Stimulated activated CD4-positive, alpha-beta T cell treated with anti-CD3 and anti-CD28 coated beads, Interleukin-1b, Interleukin-23, amount 100 ng/mL, for 48 hours (primary cell): ENCODE data around the gene DERL2.

Source experiments
- DNase-seq: peaks from one replicate; pipeline ENCODE4 v3.0.0-alpha.2; 2020

The DERL2 gene

DNA sequence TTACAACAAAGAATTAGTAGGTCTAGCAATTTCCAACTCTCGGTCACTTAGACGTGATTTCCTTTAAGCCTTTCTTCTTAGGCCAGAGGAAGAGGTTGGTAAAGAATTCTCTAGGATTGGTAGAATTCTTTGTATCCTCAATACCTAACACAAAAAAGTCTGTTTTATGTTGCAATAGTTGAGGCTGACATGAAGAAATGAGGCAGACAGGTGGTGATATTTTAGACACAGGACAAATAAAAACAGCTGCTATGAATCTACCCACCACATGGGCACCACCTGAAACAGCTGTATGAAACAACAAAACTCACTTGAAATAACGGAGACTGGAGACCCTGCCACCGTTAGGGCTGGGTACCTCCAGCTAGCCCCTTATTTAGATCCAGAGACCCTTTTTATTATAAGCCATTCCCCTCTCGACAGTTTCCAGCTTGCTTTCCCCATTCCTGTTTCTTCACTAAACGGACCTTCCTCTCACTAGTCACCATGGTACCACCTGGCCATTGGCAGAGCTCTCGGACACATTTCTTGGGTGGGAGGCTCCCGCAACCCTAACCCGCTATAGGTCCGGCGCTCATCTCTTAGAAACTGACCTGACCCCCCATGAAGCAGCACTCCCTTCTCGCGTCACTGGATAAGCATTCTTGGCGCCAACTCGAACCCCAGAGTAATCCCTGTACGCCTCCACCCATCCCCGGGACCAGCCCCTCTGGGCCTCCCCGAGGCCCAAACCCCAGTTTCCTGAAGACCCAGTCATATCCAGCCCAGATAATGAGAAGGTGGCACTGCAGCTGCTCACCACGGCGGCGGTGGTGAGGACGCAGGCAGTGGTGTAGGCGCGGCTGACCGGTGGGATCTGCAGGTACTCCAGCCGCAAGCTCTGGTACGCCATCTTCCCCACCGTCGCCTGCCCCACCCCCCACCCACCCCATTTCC, at the start of gene DERL2:
TSS of gene DERL2 (minus strand) at position 909 of the 936 bp plus-strand sequence. CDS start at position 892, 17 bp downstream.
- DNase-seq, result no peak

GRCh38 chr17:5535436-5535835, 49.5 kb upstream of the DERL2 start:
- DNase-seq, result no peak

DNA sequence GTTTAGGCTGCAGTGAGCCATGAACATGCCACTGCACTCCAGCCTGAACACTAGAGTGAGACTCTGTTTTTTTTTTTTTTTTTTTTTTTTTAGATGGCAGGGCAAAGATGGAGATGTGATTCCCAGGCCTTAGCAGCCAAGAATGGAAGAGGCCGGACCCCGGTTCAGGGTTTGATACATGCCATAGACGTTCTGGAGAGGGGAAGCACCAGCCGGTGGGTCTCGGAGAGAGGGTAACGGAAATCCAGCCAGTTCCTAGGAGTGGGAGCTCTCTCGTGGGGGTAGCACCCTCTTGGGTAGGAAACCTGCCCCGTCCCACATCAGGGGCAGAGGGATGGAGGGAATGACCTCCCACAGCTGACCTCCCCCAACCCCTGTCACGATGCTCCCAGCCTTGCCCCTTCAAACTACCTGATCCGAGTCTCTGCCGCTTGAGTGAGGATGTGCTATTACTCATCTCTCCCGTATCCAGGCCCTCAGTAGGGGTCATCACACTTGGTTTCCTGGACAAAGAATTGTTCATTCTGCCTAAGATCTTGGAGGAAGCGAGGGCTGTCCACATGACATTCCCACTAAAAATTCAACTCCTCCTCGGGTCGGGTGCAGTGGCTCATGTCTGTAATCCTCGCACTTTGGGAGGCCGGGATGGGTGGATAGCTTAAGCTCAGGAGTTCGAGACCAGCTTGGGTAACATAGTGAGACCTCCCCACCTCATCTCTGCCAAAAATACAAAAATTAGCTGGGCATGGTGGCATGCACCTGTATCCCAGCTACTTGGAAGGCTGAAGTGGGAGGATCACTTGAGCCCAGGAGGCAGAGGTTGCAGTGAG, 47.7 kb upstream of the DERL2 start:
- no peak for DNase-seq

DNA sequence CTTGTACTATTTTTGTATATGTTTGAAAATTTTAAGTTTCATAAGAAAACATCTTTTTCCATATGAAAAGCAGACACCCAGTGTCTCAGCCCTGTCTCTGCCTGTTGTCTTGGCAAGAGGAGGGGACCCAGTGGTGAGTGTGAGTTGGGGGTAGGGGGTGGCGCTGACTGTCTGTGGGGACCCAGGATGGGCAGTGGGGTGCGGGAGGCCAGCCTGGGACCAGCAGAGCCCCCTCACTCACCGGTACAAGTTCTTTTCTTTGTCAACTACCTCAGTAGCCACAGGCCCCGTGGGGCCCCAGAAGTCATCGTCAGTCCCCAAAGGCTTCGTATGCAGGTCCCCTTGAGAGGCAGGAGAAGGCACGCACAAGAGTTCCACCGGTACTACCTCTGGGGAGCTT, 46.6 kb upstream of the DERL2 start:
- no peak for DNase-seq

GRCh38 chr17:5531085-5531418, 45.1 kb upstream of the DERL2 start:
- no peak for DNase-seq

- DNase-seq, result no peak
Measured at GRCh38 chr17:5530265-5531084, 44.5 kb upstream of the DERL2 start.

- no peak for DNase-seq
Measured at GRCh38 chr17:5527601-5528250, 41.7 kb upstream of the DERL2 start.

- DNase-seq, result peak; percentile 85
Measured at GRCh38 chr17:5526821-5527598, 41.0 kb upstream of the DERL2 start.

DNA sequence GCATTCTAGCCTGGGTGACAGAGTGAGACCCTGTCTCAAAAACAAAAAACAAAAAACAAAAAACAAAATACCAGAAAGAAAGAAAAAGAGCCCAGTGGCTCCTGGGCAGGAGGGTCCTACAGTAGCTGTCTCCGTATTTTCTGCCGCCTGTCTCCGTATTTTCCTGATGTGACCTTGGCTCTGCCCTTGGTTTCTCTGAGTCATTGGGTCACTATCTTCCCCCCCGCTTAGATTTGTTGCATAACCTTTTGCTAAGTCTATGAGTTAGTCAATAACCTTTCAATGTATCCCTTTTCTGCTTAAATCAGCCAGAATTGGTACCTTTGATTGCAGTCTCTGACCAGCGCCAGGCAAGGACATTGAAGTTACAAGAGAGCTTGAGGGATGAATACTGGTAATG, 37.3 kb upstream of the DERL2 start:
- no peak for DNase-seq

- no peak for DNase-seq
Measured at GRCh38 chr17:5522476-5522875, 36.5 kb upstream of the DERL2 start.

DNA sequence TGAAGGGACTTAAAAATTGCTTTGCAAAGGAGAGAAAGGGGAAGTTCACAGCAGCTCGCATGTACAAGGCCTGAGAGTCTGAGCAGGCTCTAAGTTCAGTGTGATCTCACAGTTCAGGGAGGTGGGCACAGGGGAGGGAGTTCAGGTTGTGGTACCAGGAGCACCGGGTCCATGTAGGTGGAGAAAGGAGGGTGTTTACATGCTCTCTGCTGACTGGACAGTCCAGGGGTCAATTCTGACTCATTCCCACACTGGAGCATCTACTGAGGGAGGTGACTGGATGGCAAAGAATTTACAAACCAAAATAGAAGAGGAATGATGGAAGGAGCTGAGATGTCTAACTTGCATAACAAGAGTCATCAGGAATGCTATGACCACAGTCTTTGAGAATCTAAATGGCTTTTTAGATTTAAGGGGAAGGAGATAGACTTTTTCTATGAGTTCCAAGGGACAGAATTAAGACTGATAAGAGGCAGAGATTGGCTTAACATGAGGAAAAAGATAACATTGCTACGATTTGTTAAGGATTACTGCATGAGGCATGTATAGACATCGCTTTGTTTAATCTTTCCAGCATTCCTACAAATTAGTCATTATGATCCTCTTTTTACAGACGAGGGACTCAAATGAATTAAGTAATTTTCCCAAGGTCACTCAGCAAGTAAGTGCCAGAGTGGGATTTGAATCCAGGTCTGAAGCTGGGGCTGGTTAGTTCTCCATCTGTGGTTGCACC, 30.2 kb upstream of the DERL2 start:
- no peak for DNase-seq

GRCh38 chr17:5514976-5515375, 29.0 kb upstream of the DERL2 start:
- DNase-seq, result no peak

GRCh38 chr17:5513628-5514027, 27.6 kb upstream of the DERL2 start:
- no peak for DNase-seq

- no peak for DNase-seq
Measured at GRCh38 chr17:5511401-5512225, 25.6 kb upstream of the DERL2 start.

GRCh38 chr17:5510771-5511170, 24.8 kb upstream of the DERL2 start:
- DNase-seq, result no peak

DNA sequence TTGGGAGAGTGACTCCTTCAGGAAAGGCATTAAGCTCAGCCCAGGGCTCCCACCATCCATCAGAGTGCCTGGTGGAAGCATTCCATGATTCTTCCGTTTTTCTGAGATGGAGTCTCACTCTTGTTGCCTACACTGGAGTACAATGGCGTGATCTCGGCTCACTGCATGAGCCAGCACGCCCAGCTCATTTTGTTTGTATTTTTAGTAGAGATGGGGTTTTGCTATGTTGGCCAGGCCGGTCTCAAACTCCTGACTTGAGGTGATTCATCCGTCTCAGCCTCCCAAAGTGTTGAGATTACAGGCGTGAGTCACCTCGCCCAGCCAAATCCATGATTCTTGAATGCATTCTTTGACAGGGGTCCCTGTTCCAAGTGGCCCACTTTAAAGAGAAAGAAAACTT, 23.5 kb upstream of the DERL2 start:
- DNase-seq, result no peak

DNA sequence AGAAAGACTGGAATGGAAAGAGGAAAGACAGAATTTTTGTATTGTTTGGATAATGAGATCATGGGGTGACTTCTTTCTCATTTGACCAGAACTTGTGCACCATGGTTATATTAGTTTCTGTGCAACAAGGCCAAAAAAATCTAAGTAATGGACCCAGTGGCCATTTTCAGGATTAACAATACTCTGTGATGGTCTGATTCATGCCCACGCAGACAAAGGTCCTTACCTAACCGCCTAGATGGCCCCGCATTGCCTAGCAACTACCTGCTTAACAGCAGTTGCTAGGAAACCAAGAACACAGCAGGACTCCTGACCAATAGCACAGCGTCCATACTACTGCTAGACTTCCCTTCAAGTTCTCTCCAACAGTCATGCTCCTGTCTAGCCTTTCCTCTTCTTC, 22.8 kb upstream of the DERL2 start:
- DNase-seq, result no peak

- no peak for DNase-seq
Measured at GRCh38 chr17:5506307-5506706, 20.3 kb upstream of the DERL2 start.

- no peak for DNase-seq
Measured at GRCh38 chr17:5502552-5502951, 16.6 kb upstream of the DERL2 start.

DNA sequence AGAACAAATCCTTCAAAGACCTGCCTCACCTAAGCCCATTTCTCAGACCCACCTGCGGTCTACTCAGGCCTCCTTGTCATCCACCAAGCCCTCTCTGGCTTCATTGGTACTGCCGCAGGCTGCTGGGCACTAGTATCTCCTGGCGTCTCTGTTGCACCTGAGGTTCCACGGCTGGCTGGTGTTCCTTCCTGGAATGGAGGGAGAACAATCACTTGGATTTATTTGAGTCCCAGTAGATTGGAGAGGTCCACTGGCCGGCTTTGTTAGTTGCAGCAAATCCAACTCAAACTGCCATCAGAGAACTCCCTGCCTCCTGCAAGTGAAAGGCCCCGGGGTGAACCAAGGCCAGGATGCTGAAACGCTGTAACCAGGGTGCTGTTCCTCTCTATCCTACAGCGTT, 15.7 kb upstream of the DERL2 start:
- no peak for DNase-seq
